ENCODE data around the gene TSPAN15.
A peak's percentile ranks its signal among the peaks of the same experiment; 100 is the strongest.

The TSPAN15 gene

DNA sequence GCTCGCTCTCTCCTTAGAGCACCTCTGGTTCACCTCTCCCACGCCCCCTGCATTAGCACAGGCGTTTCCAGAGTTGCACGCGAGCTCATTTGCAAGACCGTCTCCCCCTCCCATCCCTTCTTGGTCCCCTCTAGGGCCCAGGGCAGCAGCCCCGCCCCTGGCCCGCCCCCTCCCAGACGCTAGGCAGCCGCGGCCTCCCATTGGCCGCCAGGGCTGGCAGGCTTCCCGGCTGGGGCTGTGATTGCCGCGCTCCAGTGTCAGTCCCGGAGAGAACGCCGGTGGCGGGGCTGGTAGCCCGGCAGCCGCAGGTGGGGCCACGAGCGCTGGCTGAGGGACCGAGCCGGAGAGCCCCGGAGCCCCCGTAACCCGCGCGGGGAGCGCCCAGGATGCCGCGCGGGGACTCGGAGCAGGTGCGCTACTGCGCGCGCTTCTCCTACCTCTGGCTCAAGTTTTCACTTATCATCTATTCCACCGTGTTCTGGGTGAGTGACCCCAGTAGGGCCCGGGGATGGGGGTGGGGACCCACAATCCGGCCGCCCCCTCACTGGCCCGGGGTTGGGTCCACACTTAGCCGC is at the start of gene TSPAN15:
TSPAN15 (plus strand) TSS at position 257 of the 575 bp plus-strand sequence; CDS start at position 387, 130 bp downstream.
- peak; percentile 85 for DNase-seq (ENCODE audit: low spot score)

DNA sequence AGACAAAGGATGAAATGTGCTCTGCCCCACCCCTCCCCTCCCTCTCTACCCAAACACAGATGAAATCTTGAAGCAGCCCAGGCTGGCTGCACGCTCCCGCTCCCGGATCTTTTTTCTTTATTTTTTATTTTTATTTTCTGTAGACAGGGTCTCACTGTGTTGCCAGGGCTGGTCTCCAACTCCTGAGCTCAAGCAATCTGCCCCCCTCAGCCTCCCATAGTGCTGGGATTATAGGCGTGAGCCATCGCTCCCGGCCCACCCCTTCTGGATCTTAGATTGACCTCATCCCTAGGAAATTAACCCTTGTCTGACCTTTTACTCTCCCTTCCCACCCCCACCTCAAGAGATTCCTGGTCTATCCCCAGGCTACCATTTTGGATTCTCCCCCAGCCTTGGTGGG is 48.9 kb upstream of the TSPAN15 start:
- DNase-seq (ENCODE audit: low spot score), result no peak

DNA sequence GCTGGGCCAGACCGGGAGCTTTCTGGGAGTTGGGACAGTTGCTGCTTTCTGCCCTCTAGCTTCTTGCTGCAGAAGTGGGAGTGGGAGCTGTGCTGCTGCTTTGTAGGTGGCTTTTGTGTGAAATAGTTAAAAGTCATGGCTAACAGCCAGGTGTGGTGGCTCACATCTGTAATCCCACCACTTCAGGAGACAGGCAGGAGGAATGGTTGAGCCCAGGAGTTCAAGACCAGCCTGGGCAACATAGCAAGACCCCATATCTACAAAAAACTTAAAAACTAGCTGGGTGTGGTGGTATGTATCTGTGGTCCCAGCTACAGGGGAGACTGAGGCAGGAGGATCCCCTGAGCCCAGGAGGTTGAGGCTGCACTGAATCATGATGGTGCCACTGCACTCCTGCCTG is 48.2 kb upstream of the TSPAN15 start:
- no peak for DNase-seq (ENCODE audit: low spot score)

DNA sequence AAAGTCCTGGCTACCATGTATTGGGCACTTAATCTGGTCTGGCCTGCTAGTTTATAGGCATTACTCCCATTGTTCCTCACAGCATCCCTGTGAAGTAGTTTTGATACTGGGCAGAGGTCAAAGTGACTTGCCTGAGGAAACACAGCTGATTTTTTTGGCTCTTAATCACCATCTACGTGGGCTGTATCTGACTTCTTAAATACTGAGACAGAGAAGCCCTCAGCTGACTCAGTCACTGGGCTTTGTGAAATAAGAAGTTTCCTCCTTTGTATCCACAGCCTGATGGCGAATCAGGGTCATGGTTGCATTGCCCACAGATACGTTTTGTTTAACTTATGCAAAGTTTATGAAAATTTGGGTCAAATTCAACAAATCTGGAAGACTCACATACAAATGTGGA is 47.7 kb upstream of the TSPAN15 start:
- no peak for DNase-seq (ENCODE audit: low spot score)

DNA sequence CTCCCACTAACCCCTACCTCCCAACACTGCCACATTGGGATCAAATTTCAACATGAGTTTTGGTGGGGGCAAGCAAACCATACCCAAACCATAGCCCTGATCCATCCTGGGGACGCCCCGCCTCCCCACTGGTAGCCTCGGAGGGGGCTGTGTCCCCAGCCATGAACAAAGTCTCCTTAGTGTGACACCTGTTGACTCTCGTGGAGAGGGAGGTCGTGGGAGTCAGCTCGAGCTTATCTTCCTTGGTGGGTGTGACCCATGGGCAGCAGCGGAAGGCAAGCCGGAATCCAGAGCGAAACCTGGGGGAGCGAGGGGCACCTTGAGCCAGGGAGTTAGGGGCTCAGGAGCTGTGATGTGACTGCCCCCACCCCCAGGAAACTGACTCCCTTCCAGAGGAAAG is 46.5 kb upstream of the TSPAN15 start:
- no peak for DNase-seq (ENCODE audit: low spot score)

- no peak for DNase-seq (ENCODE audit: low spot score)
Measured at GRCh38 chr10:69405221-69405620, 46.0 kb upstream of the TSPAN15 start.

DNA sequence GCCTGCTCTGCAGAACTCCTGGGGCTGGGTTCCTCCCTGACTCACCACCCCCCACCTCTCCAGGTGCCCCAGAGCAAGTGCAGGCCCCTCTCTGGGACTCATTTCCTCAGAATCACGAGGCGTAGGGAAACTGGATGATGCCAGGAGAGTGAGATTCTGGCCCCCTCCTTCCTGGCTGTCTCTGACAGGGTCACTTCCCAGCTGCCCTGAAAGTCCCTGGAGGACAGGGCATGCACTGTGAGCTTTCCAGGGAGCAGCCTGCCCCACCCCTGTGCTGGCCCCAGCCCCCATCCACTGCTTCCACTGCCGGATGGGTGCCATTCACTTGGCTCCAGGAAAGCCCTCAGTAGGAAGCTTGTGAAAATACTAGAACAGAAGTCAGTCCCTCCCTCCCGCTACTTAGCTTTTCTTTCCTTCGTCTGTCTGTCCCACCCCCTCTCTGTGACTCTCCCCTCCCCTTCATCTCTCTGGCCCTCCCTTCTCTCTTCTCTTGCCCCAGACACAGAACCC is 44.9 kb upstream of the TSPAN15 start:
- DNase-seq (ENCODE audit: low spot score), result no peak

- DNase-seq (ENCODE audit: low spot score), result no peak
Measured at GRCh38 chr10:69406816-69407580, 44.3 kb upstream of the TSPAN15 start.

GRCh38 chr10:69407621-69408301 is 43.5 kb upstream of the TSPAN15 start:
- peak; percentile 61 for DNase-seq (ENCODE audit: low spot score)

DNA sequence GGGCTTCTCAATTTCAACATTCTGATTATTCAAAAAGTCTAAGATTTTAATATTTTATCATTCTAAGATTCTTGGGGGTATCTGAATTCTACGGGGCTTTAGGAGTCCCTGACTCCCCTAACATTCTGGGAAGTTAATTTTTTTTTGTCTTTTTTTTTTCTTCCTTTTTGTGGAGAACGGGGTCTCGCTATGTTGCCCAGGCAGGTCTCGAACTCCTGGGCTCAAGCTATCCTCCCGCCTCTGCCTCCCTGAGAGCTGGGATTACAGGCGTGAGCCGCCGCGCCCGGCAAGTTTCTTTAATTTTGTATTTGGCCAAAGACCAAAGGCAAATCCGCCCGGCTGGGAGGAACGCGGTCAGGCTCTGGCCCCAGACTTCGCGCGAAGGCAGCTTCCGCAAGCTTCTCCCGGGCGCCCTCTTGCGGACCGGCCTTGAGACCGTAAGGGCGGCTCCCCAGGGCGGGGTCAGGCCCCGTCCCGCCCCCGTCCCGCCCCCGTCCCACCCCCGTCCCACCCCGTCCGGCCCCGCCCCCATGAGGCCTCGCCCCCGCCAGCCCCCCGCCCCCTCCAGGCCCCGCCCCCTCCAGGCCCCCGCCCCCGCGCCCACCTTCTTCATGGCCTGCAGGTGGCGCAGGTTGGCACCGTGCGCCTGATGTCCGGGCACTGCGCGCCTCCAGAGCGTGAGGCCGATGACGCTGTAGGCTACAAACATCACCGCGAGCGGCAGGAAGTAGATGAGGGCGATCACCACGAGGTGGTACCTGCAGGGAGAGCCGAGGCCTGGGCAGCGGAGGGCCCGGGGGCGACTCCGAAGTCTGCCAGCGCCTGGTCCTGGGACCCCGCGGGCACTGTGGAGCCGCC is 42.7 kb upstream of the TSPAN15 start:
- DNase-seq (ENCODE audit: low spot score), result peak; percentile 95

DNA sequence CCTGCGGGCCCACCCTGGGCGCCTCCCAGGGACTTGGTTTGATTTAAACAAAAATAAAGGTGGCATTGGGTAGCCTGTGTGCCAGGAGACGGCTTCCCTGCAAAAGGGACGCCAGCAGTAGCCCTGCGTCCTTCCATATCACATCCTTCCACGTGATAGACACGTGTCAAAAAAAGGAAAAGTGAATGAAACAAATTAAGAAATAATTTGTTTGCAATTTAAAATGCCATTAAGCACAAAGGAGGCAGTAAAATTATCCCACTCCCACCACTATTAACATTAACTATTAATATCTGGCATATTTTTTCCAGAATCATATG is 42.1 kb upstream of the TSPAN15 start:
- DNase-seq (ENCODE audit: low spot score), result no peak

DNA sequence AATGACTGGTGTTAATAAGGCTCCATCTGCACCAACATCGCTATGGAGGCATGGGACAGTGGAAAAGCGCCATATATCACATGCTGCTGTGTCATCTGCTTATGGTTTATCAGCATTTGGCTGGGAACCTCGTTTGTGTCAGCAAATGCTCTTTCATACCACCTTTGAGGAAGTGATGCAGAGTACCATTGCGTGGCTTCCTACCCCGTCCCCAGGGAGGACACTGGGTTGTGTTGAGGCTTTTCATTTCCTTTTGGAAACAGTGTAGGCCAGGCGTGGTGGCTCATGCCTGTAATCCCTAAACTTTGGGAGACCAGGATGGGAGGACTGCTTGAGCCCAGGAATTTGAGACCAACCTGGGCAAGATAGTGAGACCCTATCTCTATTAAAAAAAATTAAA is 41.3 kb upstream of the TSPAN15 start:
- peak; percentile 81 for DNase-seq (ENCODE audit: low spot score)

- no peak for DNase-seq (ENCODE audit: low spot score)
Measured at GRCh38 chr10:69410487-69410886, 40.8 kb upstream of the TSPAN15 start.

GRCh38 chr10:69411476-69411875 is 39.8 kb upstream of the TSPAN15 start:
- no peak for DNase-seq (ENCODE audit: low spot score)

DNA sequence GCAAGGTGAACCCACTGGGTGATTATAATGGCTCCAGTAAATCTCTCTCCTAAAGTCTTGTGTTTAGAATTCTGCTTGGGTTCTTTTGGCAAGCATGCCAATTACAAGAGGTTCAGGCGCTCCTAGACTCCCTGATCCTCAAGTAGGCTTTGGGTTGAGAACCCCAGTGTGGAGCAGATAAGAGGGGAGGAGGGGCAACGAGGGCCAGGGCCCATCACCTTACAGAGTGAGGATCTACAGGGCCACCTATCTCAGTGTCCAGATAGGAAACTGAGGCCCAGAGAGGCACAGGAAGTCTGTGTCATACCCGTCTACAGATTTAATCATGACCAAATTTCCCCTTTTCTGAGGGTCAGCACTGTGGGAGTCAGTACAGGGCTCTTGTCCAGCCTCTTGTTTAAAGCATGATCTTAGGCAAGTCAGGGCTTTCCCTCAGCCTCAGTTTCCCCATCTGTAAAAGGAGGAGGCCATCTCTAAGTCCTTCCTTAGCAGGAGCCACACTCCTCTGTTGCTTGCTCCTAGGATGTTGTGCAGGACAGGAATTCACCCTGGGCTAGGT is 39.0 kb upstream of the TSPAN15 start:
- DNase-seq (ENCODE audit: low spot score), result no peak

DNA sequence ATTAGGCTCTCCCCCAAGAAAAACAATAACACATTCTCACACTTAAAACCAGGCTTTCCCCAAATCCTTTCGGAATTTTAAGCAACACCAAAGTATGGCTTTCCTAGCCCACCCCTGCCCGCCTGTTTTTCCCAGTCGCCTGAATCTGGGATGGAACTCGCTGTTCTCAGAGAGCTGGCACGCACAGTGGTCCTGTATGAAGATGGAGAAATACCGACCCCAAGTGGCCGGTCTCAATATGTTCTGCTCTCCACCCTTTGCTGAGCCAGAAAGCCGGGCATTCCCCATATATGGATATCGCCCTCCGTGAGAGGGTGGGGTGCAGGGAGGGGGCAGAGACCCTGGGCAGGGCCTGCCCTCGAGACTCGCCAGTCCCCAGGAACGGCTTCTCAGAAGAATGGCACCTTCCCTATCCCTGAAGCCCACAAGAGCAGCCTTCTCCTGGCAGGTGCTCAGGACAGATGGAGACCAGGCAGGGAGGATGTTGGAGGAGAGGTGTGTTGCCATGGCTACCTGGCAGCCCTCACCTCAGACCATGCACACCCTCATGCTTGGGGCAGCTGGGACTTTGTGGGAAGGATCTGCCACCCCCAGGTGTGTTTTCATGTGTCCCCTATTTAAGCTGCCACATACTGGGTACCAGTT is 37.9 kb upstream of the TSPAN15 start:
- peak; percentile 53 for DNase-seq (ENCODE audit: low spot score)

DNA sequence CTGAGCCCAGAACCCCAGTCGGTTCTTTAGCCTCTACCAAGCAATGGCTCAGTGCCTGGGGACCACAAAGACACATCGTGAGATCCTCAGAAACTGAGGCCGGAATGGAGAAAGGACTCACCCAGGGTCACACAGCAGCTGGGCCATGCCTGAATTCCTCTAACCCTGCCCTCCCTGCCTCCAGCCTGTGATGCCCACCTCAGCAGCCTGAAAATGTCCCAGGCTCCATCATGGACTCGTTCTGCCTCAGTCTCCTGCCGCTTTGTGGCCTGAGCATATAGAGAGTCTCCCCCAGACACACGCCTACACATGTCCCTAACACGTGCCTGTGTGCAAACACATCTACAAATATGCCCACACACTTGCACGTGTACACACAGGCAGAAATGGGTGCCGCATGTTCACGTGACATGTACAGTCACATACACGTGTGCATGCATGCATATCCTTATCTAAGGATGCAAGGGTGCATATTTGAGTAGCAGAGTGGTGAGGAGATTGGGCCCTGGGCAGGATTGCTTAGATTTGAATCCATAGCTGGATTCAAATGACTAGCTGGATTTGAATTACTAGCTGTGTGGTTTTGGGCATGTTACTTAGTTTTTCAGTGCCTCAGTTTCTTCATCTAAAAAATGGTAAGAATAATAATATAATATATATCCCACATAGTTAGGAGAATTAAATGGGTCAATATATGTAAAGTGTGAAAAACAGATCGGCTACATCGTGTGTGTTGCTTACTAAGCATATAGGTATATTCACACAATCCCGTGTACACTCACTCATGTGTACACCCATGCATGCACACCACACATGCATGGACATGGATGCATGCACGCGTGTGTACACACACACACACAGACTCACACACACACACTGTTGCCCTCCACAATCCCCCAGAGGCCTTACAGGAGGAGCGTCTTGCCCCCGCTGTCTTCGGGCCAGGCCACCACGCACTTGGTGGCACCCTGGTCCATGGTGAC is 36.9 kb upstream of the TSPAN15 start:
- no peak for DNase-seq (ENCODE audit: low spot score)

- DNase-seq (ENCODE audit: low spot score), result no peak
Measured at GRCh38 chr10:69415049-69415448, 36.2 kb upstream of the TSPAN15 start.

DNA sequence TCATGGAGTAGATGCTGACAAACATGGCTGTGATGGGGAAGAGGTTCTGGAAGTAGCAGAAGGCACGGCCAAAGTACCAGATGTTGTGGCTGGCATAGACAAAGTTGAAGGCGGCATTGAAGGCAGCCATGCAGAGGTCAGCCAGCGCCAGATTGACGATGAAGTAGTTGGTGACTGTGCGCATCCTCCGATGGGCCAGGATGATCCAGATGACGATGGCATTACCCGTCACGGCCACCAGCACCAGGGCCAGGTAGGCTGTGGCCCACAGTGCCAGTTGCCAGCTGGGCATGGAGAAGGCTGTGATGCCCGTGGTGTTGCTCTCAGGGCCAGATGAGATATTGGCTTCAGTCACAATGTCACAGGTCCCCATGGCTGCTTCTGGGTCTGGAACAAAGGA is 35.3 kb upstream of the TSPAN15 start:
- no peak for DNase-seq (ENCODE audit: low spot score)

DNA sequence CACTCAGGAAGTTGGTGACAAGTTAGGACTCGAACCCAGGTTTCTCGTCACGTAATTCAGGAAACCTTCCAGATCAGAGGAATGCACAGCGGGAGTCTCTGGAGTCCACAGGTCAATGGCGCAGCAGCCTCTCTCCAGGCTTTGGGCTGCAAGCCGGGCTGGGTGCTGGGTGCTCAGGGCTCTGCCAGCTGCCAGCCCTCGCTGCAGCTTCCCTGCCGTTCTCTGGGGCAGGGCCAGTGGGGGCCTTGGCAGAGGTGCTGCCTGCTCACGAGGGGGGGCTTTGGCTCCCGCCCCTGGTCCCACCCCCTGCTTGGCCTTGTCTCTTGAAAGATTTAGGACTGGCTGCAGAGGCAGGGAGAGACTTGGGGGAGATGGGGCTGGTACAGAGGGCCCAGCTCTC is 34.6 kb upstream of the TSPAN15 start, which contains the start of gene TACR2:
TACR2 (minus strand) TSS at position 224 of the 400 bp plus-strand sequence. CDS start 595 bp downstream, outside the sequence.
- DNase-seq (ENCODE audit: low spot score), result no peak

Measured in germinal center (tissue), 1 donor.